NT2/D1 (cell line): ENCODE data around the gene CACHD1.

Source experiments
- SUZ12 ChIP-seq: IDR thresholded peaks from 2 replicates; pipeline ENCODE4 v1.6.1; 2011; ENCODE audit not compliant: insufficient read length, insufficient read depth; ENCODE audit errors: extremely low read depth
- YY1 ChIP-seq: IDR thresholded peaks from 2 replicates; pipeline ENCODE4 v1.6.1; 2011; ENCODE audit not compliant: insufficient read length, insufficient read depth
- ZNF274 ChIP-seq: IDR thresholded peaks from 2 replicates; pipeline ENCODE4 v1.6.1; 2011; ENCODE audit warnings: mild to moderate bottlenecking, low read depth, low read length

DNA sequence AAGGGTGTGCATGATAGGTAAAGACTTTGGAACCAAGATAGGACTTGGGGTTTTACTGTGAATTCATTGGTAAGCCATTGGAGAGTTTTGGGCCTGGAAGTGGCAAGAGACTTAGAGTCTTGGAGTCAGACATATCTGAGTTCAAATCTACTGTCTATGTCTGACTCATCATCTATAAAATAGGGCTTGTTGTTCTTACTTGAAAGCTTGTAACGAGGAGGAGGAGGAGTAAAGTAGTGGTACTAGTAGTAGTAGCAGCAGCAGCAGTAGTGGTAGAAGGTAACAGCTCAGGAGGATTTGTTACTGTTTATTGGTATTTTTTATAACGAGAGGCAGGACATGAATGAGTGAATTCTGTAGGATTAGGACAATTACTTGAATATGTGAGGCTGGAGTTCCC is 62.7 kb downstream of the CACHD1 start:
- TF ChIP-seq YY1: no peak
- TF ChIP-seq ZNF274: no peak
- TF ChIP-seq SUZ12: no peak
